Activated gamma-delta T cell treated with anti-CD3 and anti-CD28 coated beads, Interleukin-2, amount 50 U/mL, for 16 hours (primary cell): Measurements from ENCODE around the gene NTNG2.
"Not testable (repeated sequence)": the region's sequence is repeated elsewhere in the genome, so short reads cannot be mapped to it uniquely, and the experiment has no call there.

Experiments
- DNase-seq: peaks from one replicate; pipeline ENCODE4 v3.0.0-alpha.2; 2020; ENCODE audit warnings: low read depth

The NTNG2 gene, protein sequence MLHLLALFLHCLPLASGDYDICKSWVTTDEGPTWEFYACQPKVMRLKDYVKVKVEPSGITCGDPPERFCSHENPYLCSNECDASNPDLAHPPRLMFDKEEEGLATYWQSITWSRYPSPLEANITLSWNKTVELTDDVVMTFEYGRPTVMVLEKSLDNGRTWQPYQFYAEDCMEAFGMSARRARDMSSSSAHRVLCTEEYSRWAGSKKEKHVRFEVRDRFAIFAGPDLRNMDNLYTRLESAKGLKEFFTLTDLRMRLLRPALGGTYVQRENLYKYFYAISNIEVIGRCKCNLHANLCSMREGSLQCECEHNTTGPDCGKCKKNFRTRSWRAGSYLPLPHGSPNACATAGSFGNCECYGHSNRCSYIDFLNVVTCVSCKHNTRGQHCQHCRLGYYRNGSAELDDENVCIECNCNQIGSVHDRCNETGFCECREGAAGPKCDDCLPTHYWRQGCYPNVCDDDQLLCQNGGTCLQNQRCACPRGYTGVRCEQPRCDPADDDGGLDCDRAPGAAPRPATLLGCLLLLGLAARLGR

DNA sequence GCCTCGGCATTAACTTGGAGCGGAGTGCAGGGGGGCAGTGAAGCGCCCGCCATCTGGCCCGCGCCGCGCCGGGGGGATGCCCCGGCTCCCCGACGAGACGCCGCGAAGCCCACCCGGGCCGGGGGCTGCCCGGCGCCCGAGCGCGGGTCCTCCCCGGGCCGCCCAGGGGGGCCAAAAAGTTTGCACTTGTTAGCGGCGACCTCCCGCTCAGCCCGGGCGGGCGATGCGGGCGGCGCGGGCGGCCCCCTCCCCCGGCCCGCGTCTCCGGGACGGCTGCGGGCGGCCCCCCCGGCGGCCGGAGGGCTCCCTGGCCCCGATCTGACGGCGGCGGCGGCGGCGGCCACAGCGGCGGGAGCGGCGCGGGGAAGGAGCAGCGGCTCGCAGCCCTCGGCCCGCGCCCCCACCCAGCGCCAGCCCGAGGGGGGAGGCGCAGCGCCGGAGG lies at the start of gene NTNG2:
TSS of gene NTNG2 (plus strand) at position 316 of the 442 bp plus-strand sequence. CDS start 4,774 bp downstream, outside the sequence.
- no peak for DNase-seq

DNA sequence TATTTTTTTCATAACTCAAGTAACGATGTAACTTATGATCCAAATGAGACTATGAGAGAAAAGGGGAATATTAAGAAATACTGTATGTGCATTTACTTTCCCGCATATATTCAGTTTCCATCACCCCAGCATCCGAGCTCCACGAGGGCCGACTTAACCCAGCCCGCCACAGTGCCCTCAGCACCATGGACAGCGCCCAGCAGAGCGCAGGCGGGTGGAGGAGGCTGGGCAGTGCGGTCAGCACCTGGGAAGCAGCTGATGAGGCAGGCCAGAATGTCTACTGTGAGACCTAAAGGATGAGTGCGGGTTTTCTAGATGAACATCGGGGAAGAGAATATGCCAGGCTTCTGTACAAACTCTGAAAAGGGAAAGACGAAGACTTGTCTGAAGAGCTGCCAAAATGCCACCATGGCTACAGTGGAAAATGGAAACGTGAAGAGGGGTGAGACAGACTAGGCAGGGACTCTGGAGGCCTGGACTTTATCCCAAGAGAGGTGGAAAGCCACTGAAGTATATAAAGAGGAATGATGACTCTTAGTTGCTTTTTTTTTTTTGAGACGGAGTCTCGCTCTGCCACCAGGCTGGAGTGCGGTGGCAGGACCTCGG lies 47.7 kb upstream of the NTNG2 start:
- no peak for DNase-seq

DNA sequence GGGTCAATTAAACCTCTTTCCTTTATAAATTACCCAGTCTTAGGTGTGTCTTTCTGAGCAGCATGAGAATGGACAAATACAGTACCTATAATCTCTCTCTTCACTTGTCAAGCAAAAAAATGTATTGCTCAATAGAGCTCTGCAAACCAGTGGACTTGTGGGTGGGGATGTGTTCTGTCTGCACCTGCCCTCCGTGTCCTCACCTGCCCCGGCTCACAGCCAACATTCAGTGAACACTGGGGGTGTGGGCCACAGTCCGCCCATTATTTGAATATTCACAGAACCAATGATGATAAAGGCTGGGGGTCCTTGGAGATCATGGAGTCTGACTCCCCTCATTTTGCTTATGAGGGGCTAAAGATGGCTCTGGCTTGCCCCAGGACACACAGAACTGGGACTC lies 45.3 kb upstream of the NTNG2 start:
- DNase-seq = no peak

GRCh38 chr9:132117694-132118093 lies 44.2 kb upstream of the NTNG2 start:
- DNase-seq = no peak

- no peak for DNase-seq
Observed at GRCh38 chr9:132121021-132121420, 40.8 kb upstream of the NTNG2 start.

DNA sequence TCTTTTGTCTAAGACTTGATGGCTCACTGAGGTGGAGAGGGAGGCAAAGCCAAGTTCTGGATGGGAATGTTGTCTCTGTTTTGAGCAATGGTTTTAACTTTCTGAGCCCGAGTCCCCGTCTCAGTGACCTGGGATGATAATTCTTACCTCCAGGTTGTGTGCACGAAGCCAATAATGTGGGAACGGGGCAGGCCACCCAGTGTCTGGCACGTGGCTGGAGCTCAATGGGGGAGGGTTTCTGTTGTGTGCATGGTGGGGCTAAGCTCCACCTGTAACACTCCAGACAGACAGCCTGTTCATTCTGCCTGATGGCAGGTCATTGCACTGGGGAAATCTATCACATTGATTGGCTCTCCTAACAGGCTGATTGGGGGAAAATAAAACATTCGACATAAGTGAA lies 37.1 kb upstream of the NTNG2 start:
- DNase-seq = no peak

DNA sequence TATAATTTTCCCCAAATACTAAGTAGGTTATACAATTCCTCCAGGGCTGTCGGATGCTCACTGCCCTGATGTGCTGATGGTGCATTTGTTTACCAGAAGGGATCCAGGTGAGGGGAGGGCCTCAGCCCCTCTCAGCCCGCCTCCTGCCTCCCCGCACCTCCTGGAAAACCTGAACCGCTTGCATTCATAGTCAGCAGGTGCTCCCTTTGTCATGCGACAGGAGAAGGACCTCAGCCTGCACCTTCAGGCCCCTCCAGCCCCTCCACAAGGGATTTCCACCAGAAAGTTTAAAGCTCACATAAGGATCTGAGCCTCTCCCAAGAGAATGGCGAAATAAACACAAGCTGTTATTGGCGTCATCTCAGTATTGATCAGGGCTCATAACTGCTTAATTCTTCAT lies 36.5 kb upstream of the NTNG2 start:
- DNase-seq = no peak

GRCh38 chr9:132125944-132126679 lies 35.7 kb upstream of the NTNG2 start:
- no peak for DNase-seq

- no peak for DNase-seq
Observed at GRCh38 chr9:132126680-132127236, 35.1 kb upstream of the NTNG2 start.

DNA sequence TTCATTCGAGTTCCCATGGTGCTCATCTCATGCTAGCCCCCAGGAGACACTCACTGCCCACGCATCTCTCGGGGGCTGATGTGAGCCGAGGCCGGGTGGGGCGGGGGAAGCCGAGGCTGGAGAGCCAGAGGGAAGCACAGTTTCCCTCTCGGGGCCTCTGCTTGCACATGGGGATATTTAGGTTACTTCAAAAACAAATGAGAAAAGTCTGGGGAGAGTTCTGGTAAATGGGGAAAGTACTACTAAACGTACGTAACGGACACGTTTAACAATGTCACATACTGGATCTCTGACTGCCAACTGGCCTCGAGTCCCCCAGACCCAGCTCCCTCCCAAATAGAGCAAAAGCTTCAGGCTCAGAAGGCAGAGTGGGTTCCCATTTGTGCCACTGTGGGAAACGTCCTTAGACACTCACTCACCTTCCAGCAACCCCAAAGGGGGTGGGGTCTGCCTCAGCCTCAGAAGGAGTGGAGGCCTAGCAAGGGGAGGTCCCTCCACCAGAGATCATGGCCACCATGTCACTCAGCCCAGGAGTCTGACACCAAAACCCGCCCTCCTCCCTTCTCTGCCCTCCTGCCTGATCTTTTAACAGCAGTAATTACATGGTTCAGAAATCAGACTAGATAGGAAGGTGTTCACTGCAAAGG lies 33.8 kb upstream of the NTNG2 start:
- DNase-seq = no peak

DNA sequence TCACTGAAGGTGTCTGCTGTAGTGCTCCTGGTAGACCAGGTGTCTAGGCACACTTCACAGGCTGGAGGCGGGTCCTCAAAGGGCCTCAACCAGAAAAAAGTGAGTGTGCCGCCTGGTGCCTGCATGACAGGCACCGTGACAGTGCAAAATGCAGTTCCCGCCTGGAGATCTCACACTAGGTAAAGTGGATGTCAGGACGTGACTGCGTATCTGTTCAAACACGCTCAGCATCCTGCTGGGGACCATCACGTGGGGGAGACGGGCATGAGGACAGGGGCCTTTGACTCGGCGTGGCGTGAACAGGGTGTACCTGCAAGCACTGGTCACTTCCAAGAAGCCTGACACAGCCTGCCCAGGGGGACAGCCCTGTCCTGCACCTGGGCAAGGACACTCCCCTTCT lies 32.3 kb upstream of the NTNG2 start:
- DNase-seq = no peak

DNA sequence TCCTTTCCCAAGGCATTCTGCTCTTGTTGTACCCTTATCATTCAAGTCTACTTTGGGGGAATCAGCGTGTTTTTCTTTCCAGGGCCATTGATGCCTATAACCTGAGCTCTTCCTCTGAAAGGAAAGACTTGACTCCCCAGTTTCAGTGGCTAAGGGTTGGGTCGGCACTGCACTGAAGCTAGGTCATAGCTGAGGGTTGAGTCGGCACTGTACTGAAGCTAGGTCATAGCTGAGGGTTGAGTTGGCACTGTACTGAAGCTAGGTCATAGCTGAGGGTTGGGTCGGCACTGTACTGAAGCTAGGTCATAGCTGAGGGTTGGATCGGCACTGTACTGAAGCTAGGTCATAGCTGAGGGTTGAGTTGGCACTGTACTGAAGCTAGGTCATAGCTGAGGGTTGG lies 27.8 kb upstream of the NTNG2 start:
- not testable (repeated sequence) for DNase-seq

GRCh38 chr9:132135456-132135855 lies 26.4 kb upstream of the NTNG2 start:
- no peak for DNase-seq

DNA sequence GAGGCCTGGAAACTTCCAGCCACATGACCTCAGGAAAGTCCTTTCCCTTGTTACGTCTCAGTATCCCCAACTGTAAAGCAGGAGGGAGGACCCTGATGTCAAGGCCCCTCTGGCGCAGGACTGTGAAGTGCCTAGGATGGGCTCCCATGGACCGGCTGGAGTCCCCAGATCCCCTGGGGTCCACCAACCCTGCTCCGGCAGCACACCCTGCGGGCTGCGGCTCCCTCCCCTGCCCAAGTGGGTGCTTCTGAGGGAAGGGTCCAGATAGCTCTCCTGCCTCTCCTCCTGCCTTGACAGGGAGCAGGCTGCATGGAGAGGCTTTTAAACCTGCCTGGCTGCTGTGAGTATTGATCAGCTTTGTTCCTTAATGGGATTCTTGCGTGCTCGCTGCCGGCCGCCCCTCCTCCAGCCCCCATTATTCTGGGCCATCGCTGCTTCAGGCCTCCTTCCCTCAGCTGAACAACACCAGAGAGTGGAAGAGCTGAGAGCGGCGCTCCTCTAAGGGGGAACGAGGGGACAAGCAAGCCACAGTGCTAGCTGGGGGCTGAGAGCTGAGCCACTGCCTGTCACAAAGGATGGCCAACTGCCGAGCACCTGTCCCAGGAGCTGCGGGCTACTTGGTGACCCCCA lies 25.6 kb upstream of the NTNG2 start:
- no peak for DNase-seq

- DNase-seq = no peak
Observed at GRCh38 chr9:132141344-132141947, 20.4 kb upstream of the NTNG2 start.

DNA sequence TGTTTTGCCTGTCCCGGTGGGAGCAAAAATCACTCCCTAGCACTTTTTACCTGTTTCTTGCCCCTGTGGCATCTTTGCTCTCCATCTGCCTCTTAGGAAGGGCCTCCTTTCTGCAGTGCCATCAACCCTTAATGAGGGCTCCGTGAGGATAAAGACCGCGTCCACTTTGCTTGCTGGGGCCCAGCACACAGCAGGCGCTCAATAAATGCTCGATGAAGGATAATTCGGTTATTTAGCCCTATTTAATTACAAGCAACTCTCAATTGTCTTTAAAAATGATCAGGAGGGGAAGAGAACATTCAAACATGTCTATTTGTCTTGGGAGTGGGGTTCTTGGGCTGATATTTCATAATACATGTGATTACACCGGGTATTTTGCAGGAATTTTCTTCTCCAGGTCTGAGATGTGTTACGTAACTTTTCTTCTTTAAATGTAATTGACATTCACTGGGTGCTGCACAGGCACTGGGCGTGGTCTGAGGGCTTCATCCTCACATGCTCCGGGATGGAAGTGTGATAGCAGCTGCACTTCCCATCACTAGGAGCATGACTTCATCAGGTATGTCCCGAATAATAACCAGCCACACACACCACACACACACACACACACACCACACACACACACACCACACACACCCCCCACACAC lies 19.8 kb upstream of the NTNG2 start:
- no peak for DNase-seq

DNA sequence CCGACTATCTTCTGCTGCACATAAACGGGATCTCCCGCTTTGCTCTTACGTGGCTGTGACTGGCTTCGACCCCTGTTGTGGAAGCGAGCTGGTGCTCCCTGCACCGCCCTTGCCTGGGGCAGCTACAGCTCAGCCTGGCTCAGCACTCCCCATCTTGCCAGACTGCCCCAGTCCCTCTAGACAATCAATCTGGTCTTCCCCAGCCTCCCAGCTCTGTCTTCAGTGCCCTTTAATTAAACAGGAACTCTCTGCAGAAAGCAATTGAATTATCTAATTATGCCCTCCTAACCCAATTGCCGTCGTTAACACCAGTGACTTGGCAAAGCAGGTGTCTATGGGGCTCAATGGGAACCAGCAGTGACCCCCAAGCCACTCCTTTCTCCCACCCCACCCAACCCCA lies 18.9 kb upstream of the NTNG2 start:
- no peak for DNase-seq

- no peak for DNase-seq
Observed at GRCh38 chr9:132143359-132143758, 18.5 kb upstream of the NTNG2 start.

- no peak for DNase-seq
Observed at GRCh38 chr9:132144708-132145365, 17.0 kb upstream of the NTNG2 start.

- DNase-seq = no peak
Observed at GRCh38 chr9:132146039-132146438, 15.8 kb upstream of the NTNG2 start.
